Measurements from ENCODE around the gene PCDHGB6.
"Not testable (repeated sequence)": the region's sequence is repeated elsewhere in the genome, so short reads cannot be mapped to it uniquely, and the experiment has no call there.

PCDHGB6 gene

GRCh38 chr5:141417494-141418172 is 9.8 kb downstream of the PCDHGB6 start, which contains the start of gene PCDHGB7:
Gene PCDHGB7, plus strand, starts transcription at chr5:141417677. Its CDS starts 183 bp downstream, at chr5:141417860.
- not testable (repeated sequence) for DNase-seq (ENCODE audit: low read depth, low spot score)

- DNase-seq (ENCODE audit: low read depth, low spot score), result no peak
Observed at GRCh38 chr5:141419074-141419880, 11.5 kb downstream of the PCDHGB6 start.

- DNase-seq (ENCODE audit: low read depth, low spot score), result no peak
Observed at GRCh38 chr5:141420855-141421488, 13.2 kb downstream of the PCDHGB6 start, which contains the start of gene PCDHGA11. Gene PCDHGA11, plus strand, starts transcription at chr5:141421051. Its CDS starts 177 bp downstream, at chr5:141421228.

- DNase-seq (ENCODE audit: low read depth, low spot score), result no peak
Observed at GRCh38 chr5:141421489-141421855, 13.7 kb downstream of the PCDHGB6 start.

- no peak for DNase-seq (ENCODE audit: low read depth, low spot score)
Observed at GRCh38 chr5:141422742-141423291, 15.0 kb downstream of the PCDHGB6 start.

GRCh38 chr5:141427783-141428426 is 20.1 kb downstream of the PCDHGB6 start:
- no peak for DNase-seq (ENCODE audit: low read depth, low spot score)

- no peak for DNase-seq (ENCODE audit: low read depth, low spot score)
Observed at GRCh38 chr5:141430332-141431113, 22.7 kb downstream of the PCDHGB6 start, which contains the start of gene PCDHGA12. Gene PCDHGA12, plus strand, starts transcription at chr5:141430507. Its CDS starts 253 bp downstream, at chr5:141430760.

- no peak for DNase-seq (ENCODE audit: low read depth, low spot score)
Observed at GRCh38 chr5:141431286-141431685, 23.5 kb downstream of the PCDHGB6 start.

- DNase-seq (ENCODE audit: low read depth, low spot score), result not testable (repeated sequence)
Observed at GRCh38 chr5:141432308-141432707, 24.5 kb downstream of the PCDHGB6 start.

GRCh38 chr5:141432726-141433125 is 24.9 kb downstream of the PCDHGB6 start:
- DNase-seq (ENCODE audit: low read depth, low spot score), result not testable (repeated sequence)

- no peak for DNase-seq (ENCODE audit: low read depth, low spot score)
Observed at GRCh38 chr5:141434006-141434405, 26.2 kb downstream of the PCDHGB6 start.

GRCh38 chr5:141437221-141437620 is 29.4 kb downstream of the PCDHGB6 start:
- no peak for DNase-seq (ENCODE audit: low read depth, low spot score)

- DNase-seq (ENCODE audit: low read depth, low spot score), result no peak
Observed at GRCh38 chr5:141439411-141440141, 31.8 kb downstream of the PCDHGB6 start.

- no peak for DNase-seq (ENCODE audit: low read depth, low spot score)
Observed at GRCh38 chr5:141440341-141440740, 32.5 kb downstream of the PCDHGB6 start.

- no peak for DNase-seq (ENCODE audit: low read depth, low spot score)
Observed at GRCh38 chr5:141441571-141442170, 33.9 kb downstream of the PCDHGB6 start.
